NCI-H2081 (cell line): ENCODE data around the gene CDC42EP1.
"Not testable (repeated sequence)": the region's sequence is repeated elsewhere in the genome, so short reads cannot be mapped to it uniquely, and the experiment has no call there.

Source experiments
- DNase-seq, 2 experiments: peaks; one replicate each; lab custom pipeline; 2025; lab: John Stamatoyannopoulos, UW

The CDC42EP1 gene, protein sequence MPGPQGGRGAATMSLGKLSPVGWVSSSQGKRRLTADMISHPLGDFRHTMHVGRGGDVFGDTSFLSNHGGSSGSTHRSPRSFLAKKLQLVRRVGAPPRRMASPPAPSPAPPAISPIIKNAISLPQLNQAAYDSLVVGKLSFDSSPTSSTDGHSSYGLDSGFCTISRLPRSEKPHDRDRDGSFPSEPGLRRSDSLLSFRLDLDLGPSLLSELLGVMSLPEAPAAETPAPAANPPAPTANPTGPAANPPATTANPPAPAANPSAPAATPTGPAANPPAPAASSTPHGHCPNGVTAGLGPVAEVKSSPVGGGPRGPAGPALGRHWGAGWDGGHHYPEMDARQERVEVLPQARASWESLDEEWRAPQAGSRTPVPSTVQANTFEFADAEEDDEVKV

DNA sequence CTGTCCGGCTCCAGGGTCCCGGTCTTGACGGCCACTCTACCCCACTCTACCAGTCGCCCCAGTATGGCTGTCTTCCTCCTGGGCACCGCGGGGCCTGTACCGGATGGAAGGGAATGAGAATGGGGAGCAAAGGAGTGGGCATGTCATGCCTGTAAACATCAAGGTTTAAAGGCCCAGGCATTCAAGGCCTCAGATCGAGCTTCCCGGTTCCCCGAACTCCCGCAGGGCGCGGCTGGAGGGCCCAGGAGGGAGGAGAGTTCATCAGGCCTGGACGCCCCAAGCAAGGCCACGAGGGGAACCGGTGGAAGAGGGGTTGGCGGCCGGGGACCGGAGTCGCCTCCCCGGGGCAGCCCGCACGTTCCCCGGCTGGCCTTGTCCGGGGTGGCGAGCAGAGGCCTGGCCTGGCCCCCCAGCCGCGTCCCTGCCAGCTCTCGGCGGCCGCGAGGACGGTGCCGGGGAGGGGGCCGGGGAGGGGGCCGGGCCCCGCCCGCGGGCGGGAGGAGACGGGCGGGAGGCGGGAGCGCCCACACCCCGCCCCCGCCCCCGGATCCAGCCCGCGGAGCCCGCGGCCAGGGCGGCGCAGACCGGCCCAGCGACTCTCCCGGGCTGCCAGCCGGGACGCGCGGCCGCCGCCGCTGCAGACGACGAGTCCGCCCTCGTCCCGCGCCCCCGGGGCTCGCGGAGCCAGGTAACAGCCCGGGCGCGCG lies at the start of gene CDC42EP1:
Gene CDC42EP1 (plus strand): TSS at position 580 of the 707 bp plus-strand sequence. CDS start 5,870 bp downstream, outside the sequence.
- DNase-seq: no peak

DNA sequence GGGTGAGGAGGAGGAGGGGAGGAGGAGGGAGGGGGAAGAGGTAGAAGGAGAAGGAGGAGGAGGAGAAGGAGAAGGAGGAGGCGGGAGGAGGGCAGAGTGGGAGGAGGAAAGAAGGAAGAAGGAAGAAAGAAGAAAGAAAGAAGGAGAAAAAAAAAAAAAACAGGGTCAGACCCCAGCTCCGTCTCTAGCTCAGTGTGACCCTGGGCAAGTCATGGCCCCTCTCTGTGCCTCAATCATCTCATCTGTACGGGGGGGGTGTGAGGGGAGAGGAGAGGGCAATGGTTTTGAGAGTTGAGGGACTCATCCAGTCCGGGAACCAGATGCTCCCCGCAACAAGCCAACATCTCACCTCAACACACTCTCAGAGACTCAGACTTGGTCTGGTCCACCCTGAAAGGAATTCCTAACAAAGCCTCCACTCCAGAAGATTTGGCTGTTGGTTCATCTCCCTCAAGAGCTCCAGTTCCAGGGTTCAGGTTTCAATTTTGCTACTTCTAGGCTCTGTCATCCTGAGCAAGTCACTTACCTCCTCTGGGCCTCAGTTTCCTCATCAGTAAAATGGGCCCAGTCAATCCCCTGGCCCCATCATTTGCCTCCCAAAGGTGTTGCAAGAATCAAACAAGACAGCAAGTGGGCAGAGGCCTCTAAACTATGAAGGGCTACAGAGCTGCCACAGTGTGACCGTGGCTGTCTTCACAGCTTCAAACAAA lies 48.7 kb upstream of the CDC42EP1 start:
- no peak for DNase-seq

DNA sequence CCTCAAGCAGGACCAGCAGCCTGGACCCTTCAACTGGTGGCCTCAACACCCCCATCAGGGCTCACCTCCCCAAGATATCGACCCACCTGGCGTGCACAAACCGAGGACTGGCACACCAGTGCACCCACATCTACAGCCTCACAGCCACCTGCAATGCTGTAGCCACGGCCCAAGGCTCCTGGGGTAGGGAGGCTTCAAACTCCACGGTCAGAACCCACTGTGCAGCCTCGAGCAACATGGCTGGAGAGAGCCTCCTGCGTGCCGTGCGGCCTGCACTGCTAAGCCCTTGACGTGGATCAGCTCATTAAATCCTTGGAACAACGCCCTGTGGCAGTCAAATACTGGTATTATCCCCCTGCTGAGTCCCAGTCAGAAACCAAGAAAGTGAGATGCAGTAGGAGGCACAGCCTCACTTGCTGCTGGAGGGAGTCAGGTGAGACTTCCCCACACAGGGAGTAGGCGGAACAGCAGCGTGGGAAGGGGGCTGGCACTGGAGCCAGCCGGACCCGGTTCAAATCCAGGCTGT lies 45.7 kb upstream of the CDC42EP1 start:
- peak; percentile 10 to 46 for DNase-seq

DNA sequence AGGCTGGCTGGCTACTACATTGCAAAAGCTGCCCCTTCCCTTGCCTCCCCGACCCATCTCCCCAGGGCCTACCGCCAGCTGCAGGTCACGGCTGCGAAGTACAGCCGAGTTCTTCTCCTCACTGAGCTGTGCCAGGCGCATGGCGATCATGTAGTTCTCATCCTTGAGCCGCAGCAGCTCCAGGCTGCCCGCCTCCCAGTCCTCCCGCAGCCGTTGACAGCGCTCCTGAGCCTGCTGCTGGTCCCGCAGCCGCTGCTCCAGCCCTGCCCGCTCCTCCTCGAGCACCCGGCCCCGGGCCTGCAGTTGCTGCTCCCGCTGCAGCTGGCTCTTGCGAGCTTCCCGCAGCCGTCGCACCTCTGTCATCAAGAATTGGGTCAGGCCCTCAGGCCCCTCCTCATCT lies 44.4 kb upstream of the CDC42EP1 start:
- no peak for DNase-seq

DNA sequence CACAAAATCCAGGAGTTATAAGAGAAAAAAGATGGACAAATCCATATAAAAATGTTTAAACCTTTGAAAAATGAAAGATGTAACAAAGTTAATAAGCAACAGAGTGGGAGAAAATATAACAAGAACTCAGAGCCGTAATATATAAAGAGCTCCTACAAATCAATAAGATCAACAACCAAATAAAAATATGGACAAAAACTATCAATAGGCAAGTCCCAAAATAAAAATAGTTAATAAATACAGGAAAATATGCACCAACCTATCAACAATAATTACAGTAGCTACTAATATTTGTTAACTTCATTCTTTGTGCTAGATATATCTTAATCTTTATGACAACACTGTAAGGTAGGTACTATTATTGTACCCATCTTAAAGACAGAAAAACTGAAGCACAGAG lies 43.8 kb upstream of the CDC42EP1 start:
- DNase-seq: no peak

DNA sequence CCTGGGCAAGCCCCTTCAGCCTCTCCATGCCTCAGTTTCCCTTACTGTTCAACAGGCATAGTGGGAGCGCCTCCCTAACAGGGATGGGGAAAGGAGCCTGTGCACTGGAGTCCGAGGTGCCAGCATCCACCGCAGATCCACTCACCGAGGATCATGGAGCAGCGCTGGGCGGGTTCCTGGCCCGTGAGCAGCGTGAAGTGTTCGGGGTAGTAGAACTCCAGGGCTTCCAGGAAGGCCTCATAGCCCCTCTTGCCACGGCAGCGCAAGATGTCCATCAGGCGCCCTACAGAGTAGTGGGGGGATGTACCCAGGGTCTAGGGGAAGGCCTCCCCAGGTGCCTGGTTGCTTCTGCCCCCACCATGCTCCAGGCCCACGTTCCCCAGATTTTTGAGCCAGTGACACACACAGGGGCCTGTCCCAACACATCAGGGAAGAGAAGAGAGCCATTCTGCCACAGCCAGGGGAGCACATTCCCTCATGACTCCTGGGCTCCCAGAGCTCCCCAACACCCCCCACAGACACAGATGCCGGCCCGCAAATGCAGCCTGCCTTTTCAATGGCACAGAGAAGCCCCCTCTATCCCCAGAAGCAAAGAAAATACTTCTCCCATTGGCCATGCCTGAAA lies 42.3 kb upstream of the CDC42EP1 start:
- DNase-seq: no peak

DNA sequence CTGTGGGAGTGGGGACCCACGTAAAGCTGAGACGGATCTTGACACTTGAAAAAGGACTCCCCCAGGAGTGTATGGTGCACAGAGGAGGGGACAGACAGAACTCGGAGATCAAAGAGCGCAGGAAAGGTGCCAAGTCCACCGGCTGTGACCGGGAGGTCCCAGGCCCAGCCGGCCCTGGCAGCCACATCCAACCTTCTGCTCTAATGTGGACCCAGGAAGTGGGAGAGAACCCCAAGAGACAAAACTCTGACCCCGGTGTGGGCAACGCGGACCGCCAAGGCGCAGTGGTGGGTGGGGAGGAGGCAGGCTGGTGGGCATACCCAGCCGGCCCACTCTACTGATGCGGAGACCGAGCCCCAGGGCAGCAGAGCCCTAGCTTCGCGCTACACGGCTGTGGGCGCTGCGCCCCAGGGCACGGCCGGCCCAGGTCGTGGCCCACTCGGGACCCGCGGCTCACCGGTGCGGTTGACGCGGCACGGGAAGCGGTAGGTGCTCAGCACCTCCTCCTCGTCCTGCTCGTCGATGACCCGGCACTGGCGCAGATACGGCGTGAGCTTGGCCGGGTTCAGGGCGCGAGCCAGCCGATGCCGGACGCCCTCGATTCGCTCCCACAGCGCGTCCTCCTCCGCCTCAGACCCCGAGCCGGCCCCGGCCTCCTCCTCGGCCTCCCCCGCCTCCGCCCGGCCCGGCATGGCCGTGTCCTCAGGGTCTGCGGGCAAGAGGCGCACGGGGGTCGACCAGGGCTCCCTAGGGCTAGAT lies 41.6 kb upstream of the CDC42EP1 start:
- no peak for DNase-seq

DNA sequence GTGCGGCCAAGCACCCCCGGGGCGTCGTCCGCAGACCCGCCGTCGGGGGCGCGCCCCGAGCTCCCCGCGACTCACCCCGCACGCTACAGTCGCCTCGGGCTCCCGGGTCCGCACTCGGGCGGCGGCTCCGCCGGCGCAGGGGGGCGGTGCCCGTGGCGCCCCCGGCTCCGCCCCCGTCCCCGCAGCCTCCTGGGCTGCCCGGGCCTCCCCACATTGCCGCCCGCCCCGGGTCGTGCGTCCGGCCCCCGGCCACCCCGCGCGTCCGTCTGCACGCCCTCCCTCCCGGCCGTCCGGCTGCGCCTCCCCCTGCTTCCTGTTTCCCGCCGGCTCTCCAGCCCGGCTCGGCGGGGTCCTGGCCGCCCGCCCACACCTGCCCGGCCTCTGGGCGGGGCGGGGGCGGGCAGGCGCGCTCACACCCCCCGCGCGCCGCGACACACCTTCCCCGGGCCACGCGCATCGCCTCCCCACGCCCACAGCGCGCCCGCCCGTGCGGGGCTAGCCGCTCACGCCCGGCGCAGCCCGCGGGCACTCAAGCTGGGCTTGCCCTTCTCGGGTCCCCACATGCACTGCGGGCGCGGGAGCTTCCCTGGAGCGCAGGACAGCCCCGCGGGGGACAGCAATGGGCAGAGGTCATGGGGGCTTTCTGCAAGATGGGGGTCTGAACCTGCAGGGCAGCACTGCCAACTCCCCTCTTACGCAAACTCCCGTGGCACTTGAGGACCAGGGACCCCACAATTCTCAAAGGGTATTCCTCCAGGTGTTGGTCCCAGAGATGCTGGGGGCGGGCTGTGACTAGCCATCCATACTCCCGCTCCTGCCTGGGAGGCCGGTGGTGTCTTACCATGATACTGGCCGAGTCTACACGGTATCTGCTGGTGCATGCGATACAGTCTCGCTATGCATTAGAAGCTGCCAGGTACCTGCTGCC lies 40.7 kb upstream of the CDC42EP1 start, which contains the start of gene CARD10:
Gene CARD10 (minus strand): TSS at position 148 of the 928 bp plus-strand sequence. CDS start 215 bp downstream, outside the sequence.
- peak; percentile 7 to 39 for DNase-seq

DNA sequence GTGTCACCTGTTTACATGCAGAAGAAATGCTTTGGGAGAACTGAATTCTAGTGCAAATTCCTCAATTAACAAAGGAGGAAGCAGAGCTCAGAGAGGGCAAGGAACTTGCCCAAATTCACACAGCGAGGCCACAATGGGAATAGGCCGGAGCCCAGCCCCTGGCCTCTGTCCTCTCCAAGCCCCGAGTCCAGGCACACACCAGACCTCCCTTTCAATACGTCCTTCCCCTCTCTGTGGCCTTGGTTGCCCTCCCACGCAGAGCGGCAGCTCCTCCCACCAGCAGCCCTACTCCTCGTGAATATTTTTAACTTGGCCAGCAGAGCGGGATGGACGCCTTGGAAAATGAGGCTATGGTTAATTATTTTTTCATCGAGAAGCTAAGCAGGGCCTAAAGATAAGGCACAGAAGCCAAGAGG lies 39.5 kb upstream of the CDC42EP1 start:
- DNase-seq: no peak

DNA sequence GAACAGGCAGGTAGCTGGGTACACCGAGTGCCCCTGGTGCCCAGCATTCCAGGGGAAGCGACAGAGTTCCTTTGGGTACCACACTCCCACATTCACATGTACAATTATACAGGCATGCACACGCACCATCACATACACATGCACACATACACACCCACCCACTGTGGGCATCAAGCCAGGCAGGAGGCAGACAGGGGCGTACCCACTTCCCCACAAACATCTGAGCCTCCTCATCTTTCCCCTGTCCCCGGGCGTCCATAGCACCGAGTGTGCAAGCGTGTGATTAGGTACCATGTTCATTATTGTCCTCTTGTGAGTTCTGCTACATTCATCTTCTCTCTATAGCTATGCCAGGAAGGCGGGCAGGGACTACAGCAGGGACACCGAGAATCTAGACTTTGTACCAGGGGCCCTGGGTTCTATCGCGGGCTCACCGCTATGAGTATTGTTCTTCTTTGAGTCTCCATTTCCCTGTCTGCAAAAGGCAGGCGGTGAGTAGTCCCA lies 39.0 kb upstream of the CDC42EP1 start:
- no peak for DNase-seq

DNA sequence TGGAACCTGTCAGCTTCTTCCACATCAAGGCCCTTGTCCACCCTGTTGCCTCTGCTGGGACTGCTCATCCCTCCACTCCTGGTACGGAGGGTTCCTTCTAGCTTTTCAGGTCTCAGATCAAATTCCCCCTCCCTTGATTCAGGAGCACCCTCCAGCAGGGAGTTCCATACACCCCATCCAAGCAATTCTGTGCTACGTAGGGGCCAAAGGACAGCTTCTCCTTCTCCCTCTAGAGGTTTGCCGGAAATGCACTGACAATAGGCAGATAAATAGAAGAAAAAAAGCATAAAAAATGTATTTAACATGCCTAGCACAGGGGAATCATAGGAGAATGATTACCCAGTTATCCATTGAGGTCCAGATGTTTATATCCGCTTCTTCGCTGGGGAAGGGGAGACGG lies 37.8 kb upstream of the CDC42EP1 start:
- DNase-seq: no peak

DNA sequence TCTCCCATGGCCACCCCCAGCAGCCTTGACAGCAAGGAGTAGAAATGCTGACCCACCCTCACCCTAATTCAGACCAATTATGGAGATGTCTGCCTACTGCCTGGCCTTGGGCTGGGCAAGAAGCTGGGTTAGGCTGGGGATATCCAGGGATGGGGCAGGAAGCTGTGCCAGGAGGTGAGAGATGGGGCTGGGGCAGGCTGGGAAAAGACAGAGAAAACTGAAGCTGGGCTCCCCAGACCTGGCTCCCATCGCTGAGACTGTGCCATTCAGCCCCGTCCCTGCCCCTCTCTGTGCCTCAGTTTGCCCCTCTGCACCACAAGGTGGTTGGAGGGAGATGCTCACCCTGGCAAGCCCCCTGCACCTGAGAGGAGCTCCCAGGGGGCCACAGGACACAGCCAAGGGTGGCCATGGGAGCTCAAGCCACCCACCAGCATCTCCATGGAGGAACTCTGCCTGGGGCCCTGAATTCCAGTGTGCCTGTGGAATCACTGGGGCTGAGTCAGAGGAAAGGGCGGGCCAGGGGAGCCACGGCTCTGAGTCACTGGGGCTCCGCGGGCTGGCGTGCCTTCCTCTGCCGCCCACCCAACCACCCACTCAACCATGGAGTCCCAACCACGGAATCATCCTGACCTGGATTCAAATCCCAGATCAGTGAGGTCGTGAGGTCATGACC lies 35.1 kb upstream of the CDC42EP1 start:
- DNase-seq: no peak

DNA sequence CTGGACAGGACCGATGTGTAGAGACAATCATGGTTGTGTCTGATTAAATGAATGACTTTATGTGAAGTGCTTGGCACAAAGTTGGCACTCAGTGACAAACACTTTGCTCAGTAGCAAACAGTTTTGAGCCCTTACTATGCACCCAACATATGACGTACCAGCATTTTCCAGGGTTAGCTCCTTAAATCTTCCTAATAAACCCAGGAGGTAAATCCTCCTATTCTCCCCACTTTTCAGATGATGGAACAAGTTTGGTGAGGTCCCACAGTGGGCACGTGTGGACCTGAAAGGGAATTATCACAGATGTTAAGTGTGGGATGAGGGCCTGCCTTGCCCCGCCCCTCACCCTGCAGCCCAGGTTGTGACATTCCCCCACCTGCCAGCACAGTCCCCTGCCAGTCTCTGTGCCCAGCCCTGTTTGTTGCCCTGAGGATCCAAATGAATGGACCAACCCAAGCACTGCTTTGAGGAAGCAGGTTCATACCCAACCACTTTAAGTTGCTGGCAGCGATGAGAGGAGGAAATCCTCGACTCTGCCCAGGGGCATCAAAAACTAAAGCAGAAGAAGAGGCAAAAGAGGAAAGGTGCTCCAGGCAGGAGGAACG lies 34.4 kb upstream of the CDC42EP1 start:
- no peak for DNase-seq

DNA sequence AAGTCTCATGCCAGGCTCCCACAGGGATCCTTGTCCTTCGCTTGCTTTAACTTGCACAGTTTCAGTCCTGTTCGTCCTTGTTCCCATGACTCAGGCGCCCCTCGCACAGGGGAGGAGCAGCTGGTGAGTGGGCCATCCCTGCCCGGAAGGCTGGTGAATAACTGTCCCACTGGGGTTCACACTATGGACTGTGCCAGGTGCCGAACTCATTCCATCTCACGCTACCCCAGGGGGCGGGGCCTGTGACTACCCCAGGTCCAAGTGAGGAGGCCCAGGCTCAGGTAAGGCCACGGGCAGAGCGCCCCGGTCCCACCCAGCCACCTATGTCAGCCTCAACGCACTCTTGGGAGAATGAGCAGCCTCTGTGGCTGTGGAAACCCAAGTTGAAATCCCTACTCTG lies 33.9 kb upstream of the CDC42EP1 start:
- no peak for DNase-seq

DNA sequence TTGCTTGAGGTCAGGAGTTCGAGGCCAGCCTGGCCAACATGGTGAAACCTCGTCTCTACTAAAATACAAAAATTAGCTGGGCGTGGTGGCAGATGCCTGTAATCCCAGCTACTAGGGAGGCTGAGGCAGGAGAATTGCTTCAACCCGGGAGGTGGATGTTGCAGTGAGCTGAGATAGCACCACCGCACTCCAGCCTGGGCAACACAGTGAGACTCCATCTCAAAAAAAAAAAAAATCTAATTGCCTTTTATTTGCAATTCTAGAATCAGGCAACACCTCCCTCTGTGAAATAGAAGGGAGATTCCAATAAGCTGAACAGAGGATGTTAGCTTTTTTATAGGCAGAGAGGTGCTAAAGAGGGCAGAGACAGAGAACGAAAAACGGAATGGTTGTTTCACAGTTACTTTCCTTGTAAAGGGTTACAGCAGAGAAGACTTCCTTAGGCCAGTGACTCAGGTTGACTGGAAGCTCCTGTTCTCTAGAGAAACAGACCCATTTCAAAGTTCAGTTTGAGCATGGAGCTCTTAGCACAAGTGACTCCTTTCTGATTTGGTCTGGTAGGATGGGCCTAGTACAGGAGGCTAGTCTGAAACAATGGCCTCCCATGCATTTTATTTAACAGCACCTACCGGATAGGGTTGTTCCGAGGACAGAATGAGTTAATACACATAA lies 33.1 kb upstream of the CDC42EP1 start:
- not testable (repeated sequence) for DNase-seq

DNA sequence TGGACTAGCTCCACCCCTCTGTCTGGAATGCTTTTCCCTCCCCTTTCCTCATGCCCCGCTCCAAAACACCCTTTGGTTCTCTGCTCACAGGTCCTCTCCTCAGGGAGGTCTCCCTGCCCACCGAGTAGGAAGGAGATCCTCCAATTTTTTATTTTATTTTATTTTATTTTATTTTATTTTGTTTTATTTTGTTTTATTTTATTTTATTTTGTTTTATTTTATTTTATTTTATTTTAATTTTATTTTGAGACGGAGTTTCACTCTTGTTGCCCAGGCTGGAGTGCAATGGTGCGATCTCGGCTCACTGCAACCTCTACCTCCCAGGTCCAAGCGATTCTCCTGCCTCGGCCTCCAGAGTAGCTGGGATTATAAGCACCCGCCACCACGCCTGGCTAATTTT lies 32.3 kb upstream of the CDC42EP1 start:
- DNase-seq: not testable (repeated sequence)

DNA sequence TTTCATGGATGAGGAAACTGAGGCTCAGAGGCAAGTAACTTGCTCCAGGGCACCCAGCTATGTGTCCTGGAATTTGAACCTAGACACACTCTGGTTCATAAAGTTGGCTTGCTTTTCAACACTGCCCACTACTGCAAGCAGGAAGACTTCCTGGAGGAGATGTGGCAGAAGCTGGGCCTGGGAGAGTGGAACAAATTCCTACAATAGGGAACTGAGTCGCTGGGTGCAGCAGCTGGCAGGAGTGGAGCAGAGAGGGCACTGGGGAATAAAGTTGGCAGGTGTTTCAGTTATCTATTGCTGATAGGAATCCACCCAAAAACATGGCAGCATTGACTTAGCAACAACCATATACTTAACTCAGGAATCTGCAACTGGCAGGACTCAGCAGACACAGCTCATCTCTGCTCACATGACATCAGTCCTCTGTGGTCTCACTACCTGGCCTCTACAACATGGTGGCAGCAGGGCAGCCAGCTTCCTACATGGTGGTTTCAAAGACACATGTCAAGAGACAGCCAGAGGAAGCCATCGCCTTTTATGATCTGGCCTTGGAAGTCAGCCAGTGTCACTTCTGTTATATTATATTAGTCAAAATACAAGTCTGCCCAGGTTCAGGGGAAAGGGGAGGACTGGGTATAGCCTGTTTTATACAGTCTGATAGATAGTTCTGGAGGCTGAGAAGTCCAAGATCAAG lies 30.5 kb upstream of the CDC42EP1 start:
- DNase-seq: peak in 1 of 2 experiments; percentile 19

DNA sequence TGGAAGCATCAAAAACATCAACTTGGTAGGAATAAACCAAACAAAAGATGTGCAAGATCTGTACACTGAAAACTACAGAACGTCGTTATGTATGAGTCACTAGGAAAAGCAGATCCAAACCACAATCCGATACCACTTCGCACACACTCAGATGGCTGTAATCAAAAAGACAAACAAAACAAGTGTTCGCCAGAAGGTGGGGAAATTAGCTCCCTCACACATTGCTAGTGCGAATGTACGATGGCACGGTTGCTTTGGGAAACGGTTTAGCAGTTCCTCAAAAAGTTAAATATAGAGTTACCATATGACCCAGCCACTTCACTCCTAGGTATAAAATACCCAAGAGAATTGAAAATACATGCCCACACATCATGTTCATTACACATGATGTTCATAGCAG lies 26.3 kb upstream of the CDC42EP1 start:
- DNase-seq: no peak
